Measurements from ENCODE around the gene TMEM18. TPM values are rescaled to one million over a fixed set of nuclear protein-coding genes. Genes with fewer than 3 reads are reported as not detected.

Gene TMEM18
- total RNA-seq, 4 donors from 2014 or later: 11.0 to 31.0 (median 14.5) TPM

- Histone ChIP-seq H3K36me3 (no peaks in the 10 kb centered on the region), H3K4me1 (no peaks in the 10 kb centered on the region), H3K4me3 (no peak overlapping the region), H3K27ac (no peak overlapping the region), H3K9me3 (no peaks in the 10 kb centered on the region), H3K27me3 (peaks cover 19% of the 10 kb centered on the region)
- intact Hi-C loops (cut with DNase I; ENCODE audit: low total_unique reads) (no loop called here), in situ Hi-C loops (cut with MboI; ENCODE audit: low pct_ligation_motif_present in 1 of 4, low pct_unique_long_range_greater_than_20kb in 1 of 4, low sequenced_read_pairs in 3 of 4) (no loop called here)
- DNase-seq: no peak
- TF ChIP-seq POLR2A (IDR thresholded peaks at IDR 0.05) (no peak), POLR2AphosphoS5 (IDR thresholded peaks at IDR 0.05) (no peak), CTCF (IDR thresholded peaks at IDR 0.05) (no peak), EP300 (IDR thresholded peaks at IDR 0.05; ENCODE audit: low read depth) (no peak)
Observed at GRCh38 chr2:655626-656025, 21.6 kb downstream of the TMEM18 start.

- Histone ChIP-seq H3K27me3 (peaks cover 12% of the 10 kb centered on the region), H3K4me3 (no peak overlapping the region), H3K4me1 (no peaks in the 10 kb centered on the region), H3K9me3 (no peaks in the 10 kb centered on the region), H3K36me3 (no peaks in the 10 kb centered on the region), H3K27ac (no peak overlapping the region)
- DNase-seq: no peak
- WGBS, 2 donors (ENCODE audit: low coverage in 1 of 2): 88 to 90% methylated on average over 7 to 10 of the region's 10 CpGs
- TF ChIP-seq EP300 (IDR thresholded peaks at IDR 0.05; ENCODE audit: low read depth) (no peak), POLR2AphosphoS5 (IDR thresholded peaks at IDR 0.05) (no peak), CTCF (IDR thresholded peaks at IDR 0.05) (no peak), POLR2A (IDR thresholded peaks at IDR 0.05) (no peak)
- intact Hi-C loops (cut with DNase I; ENCODE audit: low total_unique reads): no loop called here
- in situ Hi-C loops (cut with MboI; ENCODE audit: low pct_ligation_motif_present in 1 of 4, low pct_unique_long_range_greater_than_20kb in 1 of 4, low sequenced_read_pairs in 3 of 4): no loop called here
Observed at GRCh38 chr2:654896-655295, 22.3 kb downstream of the TMEM18 start.

- in situ Hi-C loops (cut with MboI; ENCODE audit: low pct_ligation_motif_present in 1 of 4, low pct_unique_long_range_greater_than_20kb in 1 of 4, low sequenced_read_pairs in 3 of 4) (no loop called here), intact Hi-C loops (cut with DNase I; ENCODE audit: low total_unique reads) (no loop called here)
- peaks cover 4% of the 10 kb centered on the region for H3K27me3 ChIP-seq
- 82% methylated on average over 17 of the region's 17 CpGs; no CpG with 5 or more reads in 1 of the 2 donors for WGBS, 2 donors (ENCODE audit: low coverage in 1 of 2)
- no peaks in the 10 kb centered on the region for H3K36me3 ChIP-seq
- H3K27ac ChIP-seq: no peak overlapping the region
- no peaks in the 10 kb centered on the region for H3K9me3 ChIP-seq
- TF ChIP-seq POLR2A (IDR thresholded peaks at IDR 0.05) (no peak), CTCF (IDR thresholded peaks at IDR 0.05) (no peak), EP300 (IDR thresholded peaks at IDR 0.05; ENCODE audit: low read depth) (no peak), POLR2AphosphoS5 (IDR thresholded peaks at IDR 0.05) (no peak)
- no peak for DNase-seq
- H3K4me3 ChIP-seq: no peak overlapping the region
- no peaks in the 10 kb centered on the region for H3K4me1 ChIP-seq
Observed at GRCh38 chr2:653645-654425, 23.4 kb downstream of the TMEM18 start.

- H3K4me3 ChIP-seq: no peak overlapping the region
- TF ChIP-seq POLR2A (IDR thresholded peaks at IDR 0.05) (no peak), EP300 (IDR thresholded peaks at IDR 0.05; ENCODE audit: low read depth) (no peak), POLR2AphosphoS5 (IDR thresholded peaks at IDR 0.05) (no peak), CTCF (IDR thresholded peaks at IDR 0.05) (no peak)
- in situ Hi-C loops (cut with MboI; ENCODE audit: low pct_ligation_motif_present in 1 of 4, low pct_unique_long_range_greater_than_20kb in 1 of 4, low sequenced_read_pairs in 3 of 4): no loop called here
- intact Hi-C loops (cut with DNase I; ENCODE audit: low total_unique reads): no loop called here
- DNase-seq: no peak
- H3K27ac ChIP-seq: no peak overlapping the region
- H3K4me1 ChIP-seq: no peaks in the 10 kb centered on the region
- H3K36me3 ChIP-seq: no peaks in the 10 kb centered on the region
- WGBS, 2 donors (ENCODE audit: low coverage in 1 of 2): 70 to 87% methylated on average over 5 to 6 of the region's 6 CpGs
- H3K9me3 ChIP-seq: no peaks in the 10 kb centered on the region
- peaks cover 3% of the 10 kb centered on the region for H3K27me3 ChIP-seq
Observed at GRCh38 chr2:652881-653480, 24.2 kb downstream of the TMEM18 start.

Measured in transverse colon (tissue), 4 donors.